BE2C (cell line): Measurements from ENCODE around the gene IL7R.

ENCODE experiments used
- DNase-seq: peaks from one replicate; pipeline ENCODE4 v3.0.0-alpha.2; 2020
- H3K27me3 ChIP-seq: fragments of 250-450 bp; sonication (Bioruptor Pico); 2 replicates; pipeline ENCODE4 v1.5.1; 2020; ENCODE audit warnings: mild to moderate bottlenecking
- H3K36me3 ChIP-seq: fragments of 250-450 bp; sonication (Bioruptor Pico); 2 replicates; pipeline ENCODE4 v1.5.1; 2020; ENCODE audit warnings: mild to moderate bottlenecking
- H3K4me1 ChIP-seq: fragments of 250-450 bp; sonication (Bioruptor Pico); 2 replicates; pipeline ENCODE4 v1.5.1; 2020
- H3K4me3 ChIP-seq: 2 replicates; pipeline ENCODE4 v1.5.1; 2011; ENCODE audit warnings: low read depth, low read length
- H3K9me3 ChIP-seq: fragments of 250-450 bp; sonication (Bioruptor Pico); 2 replicates; pipeline ENCODE4 v1.5.1; 2020
- TF ChIP-seq, protein P1 (sequence below): IDR thresholded peaks from 2 replicates; pipeline ENCODE4 v1.5.1; 2012; ENCODE audit warnings: mild to moderate bottlenecking, low read depth, low read length

The IL7R gene

DNA sequence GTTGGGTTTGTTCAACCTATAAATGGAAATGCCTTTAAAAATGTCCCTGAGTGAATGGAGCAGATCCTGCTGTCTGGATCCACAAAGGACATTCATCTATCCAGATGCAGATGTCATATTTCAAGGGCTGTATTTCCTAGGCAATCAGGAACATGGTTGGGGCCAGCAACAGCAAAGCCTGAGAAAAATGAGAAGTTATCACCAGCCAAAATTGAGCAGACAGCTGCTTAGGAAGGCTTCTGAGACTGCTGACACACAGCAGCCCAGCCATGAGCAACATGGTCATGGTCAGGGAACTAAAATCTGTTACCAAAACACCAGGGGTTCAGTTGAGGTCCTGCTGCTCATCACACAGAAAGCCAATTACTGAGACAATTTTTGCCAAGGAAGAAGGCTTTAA is 9.2 kb upstream of the IL7R start:
- Histone ChIP-seq H3K9me3 (no peaks in the 10 kb centered on the region), H3K27me3 (no peaks in the 10 kb centered on the region), H3K36me3 (no peaks in the 10 kb centered on the region), H3K4me3 (no peak overlapping the region), H3K4me1 (no peaks in the 10 kb centered on the region)
- TF ChIP-seq, protein P1, sequence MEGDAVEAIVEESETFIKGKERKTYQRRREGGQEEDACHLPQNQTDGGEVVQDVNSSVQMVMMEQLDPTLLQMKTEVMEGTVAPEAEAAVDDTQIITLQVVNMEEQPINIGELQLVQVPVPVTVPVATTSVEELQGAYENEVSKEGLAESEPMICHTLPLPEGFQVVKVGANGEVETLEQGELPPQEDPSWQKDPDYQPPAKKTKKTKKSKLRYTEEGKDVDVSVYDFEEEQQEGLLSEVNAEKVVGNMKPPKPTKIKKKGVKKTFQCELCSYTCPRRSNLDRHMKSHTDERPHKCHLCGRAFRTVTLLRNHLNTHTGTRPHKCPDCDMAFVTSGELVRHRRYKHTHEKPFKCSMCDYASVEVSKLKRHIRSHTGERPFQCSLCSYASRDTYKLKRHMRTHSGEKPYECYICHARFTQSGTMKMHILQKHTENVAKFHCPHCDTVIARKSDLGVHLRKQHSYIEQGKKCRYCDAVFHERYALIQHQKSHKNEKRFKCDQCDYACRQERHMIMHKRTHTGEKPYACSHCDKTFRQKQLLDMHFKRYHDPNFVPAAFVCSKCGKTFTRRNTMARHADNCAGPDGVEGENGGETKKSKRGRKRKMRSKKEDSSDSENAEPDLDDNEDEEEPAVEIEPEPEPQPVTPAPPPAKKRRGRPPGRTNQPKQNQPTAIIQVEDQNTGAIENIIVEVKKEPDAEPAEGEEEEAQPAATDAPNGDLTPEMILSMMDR: no peak
- no peak for DNase-seq

DNA sequence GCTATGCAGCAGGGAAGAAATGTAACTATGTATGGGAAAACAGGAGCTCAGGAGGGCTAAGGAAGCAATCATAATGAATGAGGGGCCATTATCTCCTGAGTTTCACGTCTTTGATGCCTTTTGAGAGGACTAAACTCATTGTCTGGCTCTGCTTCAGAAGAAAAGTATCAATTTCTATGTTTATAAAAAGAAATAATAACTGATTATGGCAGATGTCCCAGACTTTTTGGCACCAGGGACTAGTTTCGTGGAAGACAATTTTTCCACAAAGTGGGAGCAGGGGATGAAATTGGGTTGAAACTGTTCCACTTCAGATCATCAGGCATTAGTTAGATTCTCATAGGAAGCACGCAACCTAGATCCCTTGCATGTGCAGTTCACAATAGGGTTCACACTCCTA is 8.7 kb upstream of the IL7R start:
- H3K4me3 ChIP-seq: no peak overlapping the region
- no peaks in the 10 kb centered on the region for H3K36me3 ChIP-seq
- H3K9me3 ChIP-seq: no peaks in the 10 kb centered on the region
- no peaks in the 10 kb centered on the region for H3K4me1 ChIP-seq
- H3K27me3 ChIP-seq: no peaks in the 10 kb centered on the region
- TF ChIP-seq, protein P1: no peak
- no peak for DNase-seq

DNA sequence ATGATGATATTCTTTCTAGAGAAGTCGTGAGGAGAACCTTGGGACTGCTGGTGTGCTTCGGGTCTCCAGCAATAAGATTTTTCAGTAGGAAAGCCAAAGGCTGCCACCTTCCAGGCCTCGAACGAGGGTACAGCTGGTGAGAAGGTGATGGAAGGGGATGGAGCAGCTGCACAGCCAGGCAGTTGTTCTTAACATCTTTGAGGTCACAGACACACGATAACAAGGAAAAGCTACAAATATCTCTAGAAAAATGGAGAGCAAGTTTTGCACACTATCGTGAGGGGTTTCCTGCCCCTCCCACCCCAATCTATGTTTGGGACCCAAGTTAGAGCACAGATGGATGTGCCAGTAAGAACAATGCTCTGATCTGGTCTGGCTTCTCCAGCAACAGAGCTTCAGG is 6.8 kb upstream of the IL7R start:
- Histone ChIP-seq H3K4me3 (no peak overlapping the region), H3K4me1 (no peaks in the 10 kb centered on the region), H3K9me3 (no peaks in the 10 kb centered on the region), H3K36me3 (no peaks in the 10 kb centered on the region), H3K27me3 (no peaks in the 10 kb centered on the region)
- DNase-seq: no peak
- TF ChIP-seq, protein P1: no peak

DNA sequence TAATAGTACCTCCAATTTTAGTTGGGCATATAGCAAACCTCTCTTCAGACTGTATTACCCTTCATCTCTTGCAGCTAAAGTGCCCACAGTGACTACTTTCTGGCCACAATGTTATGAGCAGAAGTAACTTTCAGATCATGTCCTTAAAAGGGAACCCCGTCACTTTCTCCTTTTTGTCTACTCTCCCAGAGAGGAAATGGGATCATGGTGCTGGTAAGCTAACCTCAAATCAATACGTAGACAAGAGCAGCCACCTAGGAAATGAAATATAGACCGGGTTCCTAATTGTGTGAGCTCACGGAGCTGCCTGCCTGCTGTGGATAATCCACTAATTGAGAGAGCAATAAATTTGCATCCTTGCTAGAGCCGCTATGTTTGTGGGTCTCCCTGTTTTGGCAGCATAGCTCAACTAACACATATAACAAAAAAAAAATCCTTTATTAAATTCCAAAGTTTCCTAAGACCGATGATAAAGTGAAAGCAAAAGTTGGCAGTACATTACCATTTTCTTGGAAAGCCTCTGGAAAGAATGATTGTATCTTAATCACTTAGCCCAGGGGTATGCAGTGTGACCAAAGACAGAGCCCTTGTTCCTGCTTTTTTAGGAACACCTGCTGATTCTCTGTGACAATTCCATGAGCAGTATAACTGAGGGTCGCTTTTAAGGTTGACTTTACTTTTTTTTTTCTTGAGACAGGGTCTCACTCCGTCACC is 5.6 kb upstream of the IL7R start:
- TF ChIP-seq, protein P1: no peak
- Histone ChIP-seq H3K27me3 (no peaks in the 10 kb centered on the region), H3K9me3 (no peaks in the 10 kb centered on the region), H3K4me3 (no peak overlapping the region), H3K36me3 (no peaks in the 10 kb centered on the region), H3K4me1 (no peaks in the 10 kb centered on the region)
- no peak for DNase-seq

DNA sequence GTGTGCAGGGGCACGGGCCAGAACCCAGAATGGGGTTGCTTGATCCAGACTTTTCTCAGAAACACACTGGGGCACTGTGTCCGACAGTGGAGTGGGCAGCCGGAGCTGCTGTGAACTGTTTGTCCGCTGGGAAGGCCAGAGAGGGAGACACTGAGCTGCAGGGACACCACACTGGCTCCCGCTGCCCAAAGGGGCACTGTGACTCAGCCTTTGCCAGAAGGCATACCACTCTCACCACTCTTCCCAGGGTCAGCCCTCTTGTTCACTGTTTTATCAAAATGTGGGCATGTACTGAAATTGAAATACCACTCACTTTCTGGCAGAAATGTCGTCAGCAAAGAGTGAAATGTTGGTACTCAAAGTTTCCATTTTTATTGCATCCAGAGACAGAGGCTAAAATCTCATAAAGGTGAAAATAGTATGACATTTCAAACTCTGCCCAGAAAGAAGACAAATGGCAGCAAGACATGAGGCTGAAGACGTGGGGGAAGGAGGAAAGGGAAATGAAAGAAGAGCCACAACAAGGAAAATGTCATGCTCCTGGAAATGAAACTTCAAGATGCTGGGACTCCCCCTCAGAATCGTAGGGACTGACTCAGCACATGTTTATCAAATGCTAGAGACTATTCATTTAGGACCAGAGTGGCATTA is 4.5 kb upstream of the IL7R start:
- H3K9me3 ChIP-seq: no peaks in the 10 kb centered on the region
- no peak overlapping the region for H3K4me3 ChIP-seq
- TF ChIP-seq, protein P1: no peak
- H3K36me3 ChIP-seq: no peaks in the 10 kb centered on the region
- no peaks in the 10 kb centered on the region for H3K27me3 ChIP-seq
- no peaks in the 10 kb centered on the region for H3K4me1 ChIP-seq
- DNase-seq: peak; percentile 6

DNA sequence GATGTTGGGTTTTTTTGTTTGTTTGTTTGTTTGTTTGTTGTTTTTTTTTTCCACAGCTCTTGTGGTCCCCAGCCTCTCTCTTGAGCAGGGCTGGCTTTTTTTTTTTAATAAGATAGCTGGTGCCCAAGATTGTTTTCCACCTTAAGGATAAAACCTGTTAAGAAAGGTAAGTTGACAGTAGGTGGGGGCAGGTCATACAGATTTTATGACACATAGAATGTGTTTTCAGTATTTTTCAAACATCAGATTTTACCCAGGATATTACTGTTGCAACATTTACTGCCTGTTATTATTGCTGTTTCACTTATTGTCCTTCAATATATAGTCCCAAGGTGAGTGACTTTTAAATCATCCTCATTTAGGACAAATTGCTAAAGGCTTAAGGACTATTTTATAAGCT is 3.9 kb upstream of the IL7R start:
- H3K4me3 ChIP-seq: no peak overlapping the region
- H3K9me3 ChIP-seq: no peaks in the 10 kb centered on the region
- H3K27me3 ChIP-seq: no peaks in the 10 kb centered on the region
- TF ChIP-seq, protein P1: no peak
- no peaks in the 10 kb centered on the region for H3K4me1 ChIP-seq
- no peaks in the 10 kb centered on the region for H3K36me3 ChIP-seq
- no peak for DNase-seq
